ENCODE data around the gene DAB2IP.
"Not testable (repeated sequence)": the region's sequence is repeated elsewhere in the genome, so short reads cannot be mapped to it uniquely, and the experiment has no call there.

Gene DAB2IP

DNA sequence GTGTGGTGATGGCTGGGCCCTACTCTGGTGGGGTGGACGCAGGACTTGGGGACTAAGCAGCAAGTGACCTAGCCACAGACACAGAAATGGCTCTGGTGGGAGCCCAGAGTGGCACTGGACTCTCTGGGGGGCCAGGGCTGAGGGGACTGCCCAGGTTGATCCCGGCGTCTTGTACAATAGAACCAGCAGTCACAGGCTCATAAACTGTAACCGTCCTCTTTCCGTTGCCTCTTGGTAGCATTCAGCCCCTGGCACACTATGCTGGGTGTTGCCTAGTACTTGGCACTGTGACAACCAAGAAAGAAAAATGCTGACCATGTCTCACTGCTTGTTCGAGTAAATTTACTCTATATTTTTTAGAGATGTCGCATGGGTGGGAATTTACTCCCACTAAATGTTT, 80.5 kb downstream of the DAB2IP start:
- no peak for DNase-seq

DNA sequence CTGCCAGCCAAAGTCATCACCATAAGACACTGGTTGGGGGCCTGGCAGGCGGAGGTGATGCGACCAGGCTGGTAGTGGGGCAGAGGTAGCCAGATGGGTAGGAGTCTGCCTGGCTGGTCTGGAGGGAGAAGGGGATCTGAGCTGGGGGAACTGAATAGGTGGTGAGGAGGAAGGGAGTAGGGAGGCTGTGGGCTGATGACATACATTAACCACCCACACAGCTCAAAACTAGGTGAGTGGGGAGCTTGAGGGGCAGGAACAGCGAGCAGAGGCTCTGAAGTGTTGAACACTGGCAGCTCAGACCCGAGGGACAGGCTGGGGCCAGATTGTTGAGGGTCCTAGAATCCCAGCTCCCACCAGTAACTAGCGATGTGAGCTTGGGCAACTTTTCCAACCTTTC, 81.0 kb downstream of the DAB2IP start:
- DNase-seq: no peak

DNA sequence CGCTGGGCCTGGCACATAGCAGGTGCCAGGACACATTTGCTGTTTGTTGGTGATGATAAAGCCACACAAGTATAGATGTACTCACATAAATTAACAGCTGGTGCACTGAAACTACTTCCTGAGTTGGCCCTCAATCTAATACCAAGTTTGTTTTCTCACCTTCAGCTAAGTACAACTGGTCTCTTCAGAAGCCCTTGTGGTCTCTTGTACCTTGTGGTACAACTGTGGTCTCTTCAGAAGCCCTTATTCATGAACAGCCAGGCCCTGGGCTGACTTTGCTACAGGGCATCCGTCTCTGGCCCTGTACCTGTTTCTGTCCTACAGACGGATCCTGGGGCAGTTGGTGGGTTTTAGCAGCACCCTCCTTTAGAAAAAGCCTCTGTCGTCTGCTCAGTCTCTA, 81.5 kb downstream of the DAB2IP start:
- no peak for DNase-seq

DNA sequence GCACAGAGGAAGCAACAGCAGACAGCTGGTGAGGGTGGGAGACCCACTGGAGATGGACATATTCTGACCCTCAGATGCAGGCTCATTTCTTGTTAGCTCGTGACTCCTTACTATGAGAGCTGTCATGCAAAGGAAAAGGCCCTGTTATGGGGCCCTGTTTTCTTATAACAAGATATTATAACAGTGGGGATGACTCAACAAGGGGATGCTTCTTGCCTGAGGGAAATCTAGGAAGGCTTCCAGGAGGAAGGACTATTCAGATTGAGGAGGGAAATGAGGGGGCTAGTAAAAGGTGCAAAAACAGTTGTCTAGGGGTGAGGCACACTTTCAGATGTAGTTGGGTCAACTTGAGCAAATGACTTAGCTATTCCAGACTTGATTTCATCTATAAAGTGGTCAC, 83.0 kb downstream of the DAB2IP start:
- no peak for DNase-seq

DNA sequence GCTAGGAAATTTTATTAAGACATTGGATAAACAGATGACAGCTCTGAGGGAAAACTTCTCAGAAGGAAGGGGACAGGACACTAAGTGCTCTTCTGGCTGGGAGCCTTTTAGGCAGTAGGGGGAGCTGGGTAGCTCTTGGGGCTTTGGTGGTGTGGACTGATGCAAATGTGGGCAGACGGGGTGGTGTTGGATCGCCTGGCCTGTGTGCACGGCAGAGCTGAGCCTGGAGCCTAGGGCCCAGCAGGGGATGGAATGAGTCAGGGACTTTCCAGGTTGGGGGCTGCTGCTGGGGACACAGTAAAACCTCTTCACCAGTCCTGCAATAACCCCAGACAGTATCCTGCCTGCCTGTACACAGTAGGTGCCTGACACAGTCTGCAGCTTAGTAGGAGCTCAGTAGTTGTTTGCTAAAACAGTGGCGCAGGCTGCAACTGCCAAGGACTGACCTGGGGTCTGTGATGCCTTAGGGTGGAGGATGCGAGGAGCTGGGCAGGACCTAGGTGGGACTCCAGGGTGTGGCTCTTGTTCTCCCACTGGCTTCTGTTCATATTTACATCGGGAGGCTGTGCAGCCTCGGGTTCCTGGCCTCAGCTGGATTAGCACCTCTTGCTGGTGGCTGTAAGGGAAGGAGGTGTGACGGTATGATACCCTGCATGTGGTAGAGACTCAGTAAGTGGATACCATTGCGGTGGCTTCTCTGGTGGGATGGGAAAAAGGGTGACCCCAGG, 83.8 kb downstream of the DAB2IP start:
- no peak for DNase-seq

DNA sequence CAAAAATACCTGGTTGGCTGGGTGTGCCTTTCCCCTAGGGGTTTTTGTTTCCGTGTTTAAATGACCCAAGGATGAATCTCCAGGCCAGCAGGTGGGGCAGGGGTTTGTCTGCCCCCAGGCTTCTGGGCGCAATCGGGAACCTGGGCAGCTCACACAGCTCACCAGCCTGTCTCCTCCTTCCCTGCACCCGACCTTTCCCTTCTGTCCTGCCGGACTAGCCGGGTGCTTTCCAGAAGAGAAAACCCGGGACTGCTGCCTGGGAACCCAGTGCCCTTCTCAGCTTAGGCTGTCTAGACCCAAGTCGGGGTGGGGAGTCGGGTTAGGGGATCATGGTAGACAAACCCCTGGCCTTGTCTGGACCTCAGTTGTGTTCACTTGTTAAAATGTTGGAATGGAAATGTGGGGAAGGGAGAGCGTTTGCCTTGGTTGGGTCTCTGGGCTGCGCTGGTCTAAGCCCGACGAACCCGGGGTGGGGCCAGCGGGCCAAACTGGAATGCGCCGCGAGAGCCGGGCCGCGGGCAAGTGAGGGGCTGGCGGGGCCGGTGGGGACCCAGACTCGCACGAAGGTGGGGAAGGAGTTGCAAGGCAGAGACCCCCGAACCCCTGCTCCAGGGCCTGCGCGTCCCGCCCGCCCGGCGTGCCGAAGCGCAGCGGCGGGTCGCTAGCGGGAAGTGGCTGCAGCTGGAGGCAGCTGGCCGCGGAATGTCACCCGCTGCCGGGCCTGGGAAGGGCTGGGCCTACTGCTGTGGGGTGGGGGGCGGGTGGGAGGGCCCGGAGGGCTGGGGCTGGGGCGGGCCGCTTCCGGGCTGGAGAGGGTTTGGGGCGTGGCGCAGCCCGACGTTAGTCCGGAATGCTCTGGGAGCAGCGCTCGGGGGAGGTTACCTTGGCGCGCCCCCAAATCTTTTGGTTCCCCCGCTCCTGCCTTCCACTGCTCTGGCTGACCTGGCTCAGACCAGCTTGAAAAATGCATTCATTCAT, 84.6 kb downstream of the DAB2IP start:
- no peak for DNase-seq

DNA sequence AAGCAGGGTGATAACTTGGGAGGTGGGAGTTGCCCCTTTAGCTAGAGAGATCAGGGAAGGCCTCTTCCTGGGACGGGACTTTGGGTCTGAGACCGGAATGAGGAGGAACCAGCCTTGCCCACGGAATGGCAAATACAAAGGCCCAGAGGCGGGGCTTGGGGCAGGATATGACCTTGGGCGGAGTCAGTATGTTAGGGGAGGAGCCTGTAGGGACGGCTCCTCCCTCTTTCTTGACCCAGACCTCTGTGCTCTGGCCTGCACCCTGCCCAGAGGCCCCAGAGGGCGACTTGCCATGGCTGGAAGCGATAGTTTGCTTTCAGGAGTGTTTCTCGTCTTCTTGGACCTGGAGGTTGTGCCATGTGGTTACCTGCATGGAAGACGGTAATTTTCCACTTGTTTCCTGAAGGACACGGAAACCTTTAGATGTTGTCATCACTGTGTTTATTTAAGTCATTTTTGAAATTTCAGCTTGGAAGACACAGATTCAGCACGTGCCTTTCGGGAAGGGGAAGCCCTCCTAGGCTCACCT, 85.6 kb downstream of the DAB2IP start:
- DNase-seq: no peak

DNA sequence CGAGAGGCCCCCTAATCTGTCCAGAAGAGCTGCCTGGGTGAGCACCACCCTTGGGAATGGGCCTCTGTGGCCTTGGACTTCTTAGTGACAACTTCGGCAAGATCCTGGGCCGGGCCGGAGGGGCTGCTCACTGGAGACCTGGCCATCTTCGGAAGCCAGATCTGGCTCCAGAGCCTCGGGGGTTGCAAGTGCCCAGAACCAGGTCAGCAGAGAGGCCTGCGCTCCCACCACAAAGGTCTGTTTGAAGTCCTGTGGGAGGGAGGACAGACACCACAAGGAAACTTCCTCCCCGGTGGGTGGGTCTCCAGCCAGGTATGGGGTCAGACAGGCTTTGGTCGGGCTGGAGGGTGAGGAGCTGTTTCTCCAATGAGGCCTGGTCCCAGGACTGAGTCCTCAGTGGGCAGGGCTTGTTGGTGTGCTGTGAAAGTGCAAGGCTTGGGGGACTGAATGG, 86.1 kb downstream of the DAB2IP start:
- DNase-seq: no peak

DNA sequence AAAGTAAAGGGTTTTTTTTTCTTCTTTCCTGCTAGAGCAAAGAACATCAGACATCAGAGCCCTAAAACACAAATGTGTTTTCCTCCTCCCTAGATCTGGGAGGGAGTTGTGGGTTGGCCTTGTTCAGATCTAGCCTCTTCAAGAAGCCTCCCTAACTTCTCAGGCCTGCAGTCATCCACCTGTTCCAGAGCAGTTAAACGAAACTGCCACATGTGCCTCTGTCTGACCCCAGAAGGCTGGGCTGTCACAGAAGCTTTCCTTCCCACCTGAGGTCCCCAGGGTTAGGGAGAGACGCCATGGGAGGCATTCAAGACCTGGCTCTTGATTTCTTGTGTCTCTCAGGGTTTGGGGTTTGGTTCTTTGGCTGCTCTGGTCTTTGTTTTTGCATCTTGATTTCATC, 87.0 kb downstream of the DAB2IP start:
- no peak for DNase-seq

DNA sequence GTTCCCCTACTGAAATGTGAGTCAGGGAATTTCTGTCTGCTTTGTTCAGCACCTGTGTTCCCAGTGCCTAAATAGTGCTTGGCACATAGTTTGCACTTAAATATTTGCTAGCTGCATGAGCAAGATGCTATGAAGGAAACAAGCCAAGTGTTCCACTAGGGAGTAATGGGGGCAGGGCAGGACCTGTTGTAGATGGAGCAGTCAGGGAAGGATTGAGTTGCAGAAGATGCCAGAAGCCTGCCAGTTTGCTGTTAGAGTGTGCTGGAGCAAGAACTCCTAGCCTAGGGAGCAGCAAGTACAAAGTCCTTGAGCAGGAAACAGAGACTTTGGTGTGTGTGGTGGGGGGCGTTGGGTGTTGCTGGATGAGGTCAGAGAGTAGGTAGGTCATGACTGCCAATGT, 87.5 kb downstream of the DAB2IP start:
- no peak for DNase-seq

DNA sequence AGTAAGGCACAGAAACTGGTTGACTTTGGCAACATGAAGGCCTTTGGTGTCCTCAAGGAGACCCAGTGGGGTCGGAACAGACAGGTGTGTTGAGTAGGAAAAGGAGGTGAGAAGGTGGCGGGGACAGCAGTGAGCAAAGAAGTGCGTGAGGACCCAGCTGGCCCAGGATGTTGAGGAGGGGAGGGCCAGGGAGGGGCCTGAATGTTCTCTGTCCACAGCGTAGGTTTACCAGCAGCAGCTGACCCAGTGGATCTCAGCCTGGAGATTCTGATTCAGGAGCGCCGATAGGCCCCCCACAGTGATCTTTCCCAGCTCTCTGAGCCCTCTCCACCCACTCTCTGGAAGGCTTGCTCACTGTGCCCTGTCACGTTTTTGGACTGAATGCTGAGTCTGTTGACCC, 88.5 kb downstream of the DAB2IP start:
- DNase-seq: no peak

DNA sequence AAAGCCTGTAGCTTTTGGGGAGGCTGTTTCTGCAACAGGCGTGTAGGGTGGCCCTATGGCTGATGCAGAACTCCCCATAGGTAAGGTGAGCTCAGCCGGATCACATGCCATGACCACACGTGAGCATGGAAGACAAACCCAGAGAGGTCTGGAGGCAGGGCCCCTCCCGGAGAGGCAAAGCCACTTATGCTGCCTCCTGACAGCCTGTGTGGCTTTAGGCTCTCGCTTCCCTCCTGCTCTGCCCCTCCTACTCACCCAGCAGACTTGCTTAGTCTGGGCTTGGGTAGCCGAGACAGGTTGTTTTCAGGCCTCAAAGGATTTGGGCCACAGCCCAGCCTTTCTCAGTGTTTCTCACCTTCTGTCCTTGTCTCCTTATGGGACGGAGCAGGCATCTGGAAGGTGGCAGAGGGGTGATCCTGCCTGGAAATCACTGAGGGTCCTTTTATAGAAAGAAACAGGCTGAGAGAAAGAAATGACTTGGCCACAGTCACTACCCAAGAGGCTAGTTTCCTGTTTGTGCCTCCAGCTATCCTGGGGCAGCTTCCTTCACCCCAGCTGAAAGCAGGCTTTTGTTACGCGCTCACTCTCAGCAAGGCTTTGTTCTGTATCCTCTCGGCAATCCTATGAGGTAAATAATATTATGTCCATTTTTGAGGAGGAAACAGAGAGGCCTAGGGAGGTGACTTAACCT, 89.9 kb downstream of the DAB2IP start:
- DNase-seq: no peak

DNA sequence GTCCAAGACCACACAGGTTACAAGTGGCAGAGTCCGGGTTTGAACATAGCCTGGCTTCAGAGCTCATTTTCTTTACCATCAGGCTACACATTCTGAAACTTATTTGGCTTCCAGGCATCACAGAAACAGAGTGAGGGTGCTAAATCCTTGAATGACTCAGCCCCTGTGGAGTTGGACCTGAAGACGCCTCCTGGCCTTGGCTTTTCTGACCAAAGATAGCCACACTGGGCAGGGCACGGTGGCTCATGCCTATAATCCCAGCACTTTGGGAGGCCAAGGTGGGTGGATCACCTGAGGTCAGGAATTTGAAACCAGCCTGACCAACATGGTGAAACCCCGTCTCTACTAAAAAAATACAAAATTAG, 90.5 kb downstream of the DAB2IP start:
- DNase-seq: not testable (repeated sequence)

DNA sequence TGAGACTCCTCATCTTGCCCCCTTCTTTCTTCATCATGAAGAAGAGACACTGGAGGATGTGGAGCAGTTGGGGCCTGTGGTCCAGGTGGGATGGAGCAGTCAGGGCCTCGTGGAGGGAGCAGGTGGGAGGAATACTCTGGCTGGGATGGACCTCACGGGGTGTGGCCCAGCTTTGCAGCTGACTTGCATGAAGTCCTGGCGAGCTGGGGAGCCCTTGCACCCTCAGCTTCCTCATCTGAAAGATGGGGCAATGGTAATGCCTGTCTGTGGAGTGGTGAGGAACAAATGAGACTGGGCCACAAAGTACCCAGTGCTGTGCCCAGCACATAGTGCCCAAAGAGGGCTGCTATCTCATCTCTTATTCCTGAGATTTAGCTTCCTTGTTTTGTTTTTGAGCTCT, 91.5 kb downstream of the DAB2IP start:
- DNase-seq: no peak

DNA sequence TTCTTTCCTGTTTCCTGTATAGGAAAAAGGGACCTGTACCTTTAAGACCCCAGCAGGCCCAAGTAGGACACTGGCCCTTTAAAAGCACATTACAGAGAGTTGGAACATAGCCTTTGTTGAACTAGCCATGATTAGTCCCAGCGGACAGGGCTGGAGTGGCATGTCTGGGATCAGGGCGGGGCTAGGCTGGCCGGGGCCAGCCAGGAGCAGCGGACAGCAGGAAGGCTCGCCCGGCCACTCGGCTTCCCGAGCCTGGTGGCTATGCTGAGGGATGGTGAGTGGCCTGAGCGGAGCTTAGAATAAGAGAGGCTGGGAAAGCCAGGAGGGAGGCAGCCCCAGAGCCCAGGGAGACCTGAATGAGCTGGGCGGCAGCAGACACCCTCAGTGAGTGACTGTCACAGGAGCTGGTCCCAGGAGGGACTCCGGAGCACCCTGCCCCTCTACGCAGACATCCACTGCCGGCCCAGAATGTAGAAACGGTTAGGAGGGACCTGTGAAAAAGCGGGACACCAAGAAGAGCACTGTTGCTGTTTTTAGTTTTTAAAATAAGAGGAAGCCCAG, 92.1 kb downstream of the DAB2IP start:
- DNase-seq: no peak

DNA sequence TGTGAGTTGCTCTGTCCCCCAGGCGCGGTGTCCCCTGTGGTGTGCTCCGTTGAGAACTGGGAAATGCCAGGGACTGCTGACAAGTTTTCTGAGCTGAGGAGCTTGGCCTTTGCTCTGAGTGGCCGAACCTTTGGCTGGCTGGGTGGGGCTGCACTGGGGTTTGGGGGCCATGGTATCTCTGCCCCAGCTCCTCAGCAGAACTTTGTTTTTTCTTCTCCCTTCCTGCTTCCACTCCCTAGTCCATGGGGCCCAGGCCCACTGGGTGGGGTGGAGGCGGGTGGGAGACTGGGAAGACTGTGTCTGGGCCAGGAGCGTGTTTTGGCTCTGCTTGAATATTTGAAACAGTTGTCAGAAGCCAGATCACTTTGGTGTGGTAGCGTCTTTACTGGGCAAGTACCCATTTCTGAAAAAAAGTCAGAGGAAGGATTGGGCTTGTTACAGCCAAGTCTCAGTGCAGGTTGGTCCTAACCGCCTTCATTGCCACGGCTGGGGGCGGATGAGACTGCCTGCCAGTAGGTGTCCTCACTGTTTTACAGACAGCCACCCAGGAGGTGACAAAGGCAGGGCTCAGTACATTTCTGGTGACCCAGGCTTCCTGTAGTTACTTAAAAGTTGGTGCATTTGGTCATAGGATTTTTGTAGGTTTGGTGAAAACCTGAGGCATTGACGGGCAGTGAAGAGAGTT, 92.7 kb downstream of the DAB2IP start:
- DNase-seq: no peak

DNA sequence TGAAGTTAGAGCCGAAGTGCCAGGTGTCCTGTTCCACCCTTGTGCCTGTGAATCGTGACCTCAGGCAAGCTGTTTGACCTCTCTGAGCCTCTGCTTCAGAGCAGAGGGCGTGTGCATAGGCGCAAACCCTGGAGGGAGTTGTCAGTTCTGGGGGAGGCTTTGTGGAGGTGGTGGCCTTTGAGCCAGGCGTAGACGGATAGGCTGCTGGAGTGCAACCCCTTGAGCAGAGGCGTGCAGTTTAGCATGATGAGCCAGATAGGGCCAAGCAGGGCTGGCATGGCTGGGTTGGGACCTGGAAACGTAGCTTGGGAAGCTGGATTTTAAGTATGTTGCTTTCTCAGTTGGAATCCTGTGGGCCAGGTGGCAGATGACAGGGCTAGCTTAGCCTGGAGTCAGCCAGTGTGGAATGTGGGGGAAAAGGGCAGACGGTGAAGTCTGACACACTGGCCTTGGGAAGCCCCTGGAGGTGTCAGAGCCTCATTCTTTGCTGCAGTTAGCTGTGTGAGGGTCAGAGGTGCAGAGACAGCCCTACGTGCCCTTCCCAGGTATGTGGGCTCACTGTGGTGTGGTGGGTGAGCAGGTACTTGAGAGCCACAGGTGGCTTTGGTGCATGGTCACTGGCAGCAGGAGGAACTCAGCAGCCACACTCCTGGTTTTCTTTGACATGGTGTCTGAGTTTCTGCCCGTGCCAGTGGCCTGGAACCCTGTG, 93.4 kb downstream of the DAB2IP start:
- DNase-seq: no peak

DNA sequence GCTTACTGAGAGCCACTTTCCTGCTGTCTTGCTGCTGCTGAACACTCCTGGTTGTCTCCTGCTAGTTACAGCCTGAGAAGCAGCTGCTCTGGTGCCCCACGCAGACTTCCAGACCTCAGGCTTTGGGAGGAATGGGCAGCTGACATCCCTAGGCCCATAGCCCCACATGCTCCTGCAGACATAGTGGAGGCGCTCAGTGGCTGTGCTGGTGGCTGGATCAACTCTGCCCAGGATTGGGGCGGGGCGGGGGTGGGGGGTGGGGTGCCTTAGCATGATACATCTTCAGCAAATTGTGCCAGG, 93.9 kb downstream of the DAB2IP start:
- DNase-seq: no peak

DNA sequence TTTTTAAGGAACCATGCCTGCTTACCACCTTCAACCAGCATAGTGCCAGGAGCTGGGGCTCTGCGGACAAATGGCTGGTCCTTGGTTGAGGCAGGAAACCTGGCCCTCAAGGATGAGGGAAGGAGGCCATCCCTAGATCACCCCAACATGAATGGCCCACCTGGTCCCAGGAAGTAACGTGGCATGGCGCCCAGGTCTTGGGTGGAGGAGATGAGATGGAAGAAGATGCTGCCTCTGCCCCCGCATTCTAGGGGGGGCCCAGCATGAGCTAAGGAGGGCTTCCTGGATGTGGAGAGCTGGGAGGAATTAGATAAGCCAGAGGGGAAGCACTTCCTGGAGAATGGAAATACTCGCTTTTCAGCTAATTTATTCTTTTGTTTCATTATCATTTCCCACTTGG, 95.0 kb downstream of the DAB2IP start:
- no peak for DNase-seq

DNA sequence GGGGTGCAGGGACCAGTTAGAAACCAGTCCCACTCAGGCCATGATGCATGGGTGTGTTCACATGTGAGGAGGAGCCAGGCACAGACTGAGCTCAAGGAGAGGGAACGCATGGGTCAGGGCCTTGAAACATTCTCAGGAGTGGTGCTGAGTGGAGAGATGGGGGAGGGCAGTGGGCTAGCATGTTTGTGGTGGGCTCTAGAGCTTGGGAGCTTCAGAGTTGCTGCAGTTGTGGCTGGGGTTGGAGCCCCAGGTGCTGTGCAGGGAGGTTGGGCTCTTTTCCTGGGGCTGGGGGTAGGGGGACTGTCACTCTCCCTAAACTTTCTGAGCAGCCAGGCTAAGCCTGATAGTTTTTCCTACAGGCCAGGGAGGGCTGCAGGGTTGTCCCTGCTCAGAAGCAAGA, 95.4 kb downstream of the DAB2IP start:
- DNase-seq: no peak

DNA sequence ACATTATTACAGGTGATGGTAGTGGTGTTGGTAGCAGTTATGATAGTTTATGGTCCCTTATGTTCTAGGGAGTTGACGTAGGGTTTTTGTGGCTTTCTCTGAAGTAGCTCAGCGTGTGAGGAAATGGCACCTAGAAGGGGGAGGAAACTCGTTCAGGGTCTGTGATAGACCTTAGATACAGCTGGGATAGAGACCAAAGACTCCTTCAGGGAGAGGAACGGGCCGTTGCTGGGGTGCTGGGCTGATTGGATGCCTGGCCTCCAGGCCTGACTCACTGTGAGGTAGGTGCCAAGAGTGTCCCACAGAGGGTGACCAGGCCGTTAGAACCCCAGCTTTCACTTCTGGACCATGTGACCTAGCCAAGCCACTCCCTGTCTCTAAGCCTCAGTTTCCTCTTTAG, 96.6 kb downstream of the DAB2IP start:
- no peak for DNase-seq

Data from NCI-H187 (cell line).